HG02759 (cell line): ENCODE data around the gene GTF3C4.
A peak's percentile ranks its signal among the peaks of the same experiment; 100 is the strongest.

ENCODE experiments used
- ATAC-seq: cut with Tn5 transposase; IDR thresholded peaks from one replicate; pipeline ENCODE4 v1.9.1; 2021; ENCODE audit warnings: mild to moderate bottlenecking, moderate library complexity; ENCODE audit not compliant: unreplicated experiment

The GTF3C4 gene

GRCh38 chr9:132670457-132671391 is at the start of gene GTF3C4:
Gene GTF3C4, plus strand, starts transcription at chr9:132670464. Its CDS starts 135 bp downstream, at chr9:132670599.
- peak; percentile 58 for ATAC-seq

GRCh38 chr9:132622159-132622558 is 48.1 kb upstream of the GTF3C4 start:
- no peak for ATAC-seq

GRCh38 chr9:132626285-132626684 is 44.0 kb upstream of the GTF3C4 start:
- ATAC-seq, result no peak

- ATAC-seq, result no peak
Measured at GRCh38 chr9:132627106-132627505, 43.2 kb upstream of the GTF3C4 start.

- ATAC-seq, result no peak
Measured at GRCh38 chr9:132627594-132627993, 42.7 kb upstream of the GTF3C4 start.

- ATAC-seq, result no peak
Measured at GRCh38 chr9:132628746-132629145, 41.5 kb upstream of the GTF3C4 start.

- ATAC-seq, result no peak
Measured at GRCh38 chr9:132630116-132630515, 40.1 kb upstream of the GTF3C4 start.

- ATAC-seq, result no peak
Measured at GRCh38 chr9:132630811-132631210, 39.5 kb upstream of the GTF3C4 start.

GRCh38 chr9:132631280-132631679 is 39.0 kb upstream of the GTF3C4 start:
- no peak for ATAC-seq

- ATAC-seq, result no peak
Measured at GRCh38 chr9:132631685-132632084, 38.6 kb upstream of the GTF3C4 start.

GRCh38 chr9:132632413-132633129 is 37.7 kb upstream of the GTF3C4 start:
- ATAC-seq, result no peak

- no peak for ATAC-seq
Measured at GRCh38 chr9:132634327-132634726, 35.9 kb upstream of the GTF3C4 start.

- ATAC-seq, result no peak
Measured at GRCh38 chr9:132637351-132637750, 32.9 kb upstream of the GTF3C4 start.

GRCh38 chr9:132637801-132638200 is 32.5 kb upstream of the GTF3C4 start:
- ATAC-seq, result no peak

- no peak for ATAC-seq
Measured at GRCh38 chr9:132638240-132638639, 32.0 kb upstream of the GTF3C4 start.

GRCh38 chr9:132639322-132639721 is 30.9 kb upstream of the GTF3C4 start:
- no peak for ATAC-seq

- ATAC-seq, result no peak
Measured at GRCh38 chr9:132641216-132641615, 29.0 kb upstream of the GTF3C4 start.

GRCh38 chr9:132644251-132644650 is 26.0 kb upstream of the GTF3C4 start:
- no peak for ATAC-seq

- no peak for ATAC-seq
Measured at GRCh38 chr9:132645306-132645705, 25.0 kb upstream of the GTF3C4 start.

- ATAC-seq, result no peak
Measured at GRCh38 chr9:132645711-132646110, 24.6 kb upstream of the GTF3C4 start.

- ATAC-seq, result no peak
Measured at GRCh38 chr9:132646726-132647125, 23.5 kb upstream of the GTF3C4 start.

GRCh38 chr9:132647355-132647754 is 22.9 kb upstream of the GTF3C4 start:
- ATAC-seq, result no peak
